Pons (tissue), 1 donor: Measurements from ENCODE around the gene RSPRY1.

Experiments used
- DNase-seq: peaks from one replicate; pipeline ENCODE4 v3.0.0-alpha.2; 2016; ENCODE audit warnings: low spot score

Gene RSPRY1

DNA sequence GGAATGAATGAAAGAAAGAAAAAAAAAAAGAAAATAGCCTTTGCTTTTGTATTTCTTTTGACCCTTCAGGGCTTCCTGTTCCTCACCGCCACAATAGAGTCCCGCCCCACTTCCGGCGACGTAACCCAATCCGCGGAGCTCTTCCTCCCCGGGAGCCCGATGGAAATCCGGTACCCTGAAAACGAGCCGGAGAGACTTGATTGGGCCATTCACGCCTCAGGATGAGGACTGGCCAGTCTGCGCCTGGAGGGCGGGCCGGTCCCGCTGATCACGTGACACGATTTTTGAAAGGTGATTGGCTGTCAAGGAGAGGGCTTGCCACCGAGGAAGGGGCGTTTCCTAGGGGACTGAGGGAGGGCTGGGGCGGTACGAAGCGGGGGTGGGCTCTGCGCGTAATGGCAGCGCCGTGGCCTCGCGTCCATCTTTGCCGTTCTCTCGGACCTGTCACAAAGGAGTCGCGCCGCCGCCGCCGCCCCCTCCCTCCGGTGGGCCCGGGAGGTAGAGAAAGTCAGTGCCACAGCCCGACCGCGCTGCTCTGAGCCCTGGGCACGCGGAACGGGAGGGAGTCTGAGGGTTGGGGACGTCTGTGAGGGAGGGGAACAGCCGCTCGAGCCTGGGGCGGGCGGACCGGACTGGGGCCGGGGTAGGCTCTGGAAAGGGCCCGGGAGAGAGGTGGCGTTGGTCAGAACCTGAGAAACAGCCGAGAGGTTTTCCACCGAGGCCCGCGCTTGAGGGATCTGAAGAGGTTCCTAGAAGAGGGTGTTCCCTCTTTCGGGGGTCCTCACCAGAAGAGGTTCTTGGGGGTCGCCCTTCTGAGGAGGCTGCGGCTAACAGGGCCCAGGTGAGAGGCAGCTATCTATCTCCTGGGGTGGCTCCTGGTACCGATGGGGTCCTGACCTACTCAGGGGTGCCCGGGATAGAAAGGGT lies at the start of gene RSPRY1, which contains the start of gene PSME3IP1:
TSS of gene RSPRY1 (plus strand) at position 385 of the 927 bp plus-strand sequence. CDS start 18,330 bp downstream, outside the sequence.
TSS of gene PSME3IP1 (minus strand) at position 95 of the 927 bp plus-strand sequence. CDS start 12,185 bp downstream, outside the sequence.
- DNase-seq: peak; percentile 100

DNA sequence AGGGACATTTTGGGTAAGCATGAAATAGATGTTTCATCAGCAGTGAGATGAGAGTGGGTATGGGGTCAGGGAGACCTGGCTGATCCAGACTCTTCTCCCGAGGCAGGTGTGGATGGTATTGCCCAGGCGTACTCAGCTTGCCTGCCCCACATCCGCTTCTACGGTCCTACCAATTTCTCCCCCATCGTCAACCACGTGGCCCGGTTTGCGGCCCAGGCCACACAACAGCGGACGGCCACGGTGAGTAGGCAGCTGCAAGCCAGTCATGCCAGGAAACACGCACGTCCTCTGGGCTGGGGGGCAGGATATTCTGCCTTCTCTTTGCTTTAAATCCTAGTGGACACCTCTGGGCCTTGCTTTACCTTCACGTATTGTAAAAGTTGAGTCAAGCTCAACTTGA lies 49.1 kb upstream of the RSPRY1 start:
- DNase-seq: no peak

DNA sequence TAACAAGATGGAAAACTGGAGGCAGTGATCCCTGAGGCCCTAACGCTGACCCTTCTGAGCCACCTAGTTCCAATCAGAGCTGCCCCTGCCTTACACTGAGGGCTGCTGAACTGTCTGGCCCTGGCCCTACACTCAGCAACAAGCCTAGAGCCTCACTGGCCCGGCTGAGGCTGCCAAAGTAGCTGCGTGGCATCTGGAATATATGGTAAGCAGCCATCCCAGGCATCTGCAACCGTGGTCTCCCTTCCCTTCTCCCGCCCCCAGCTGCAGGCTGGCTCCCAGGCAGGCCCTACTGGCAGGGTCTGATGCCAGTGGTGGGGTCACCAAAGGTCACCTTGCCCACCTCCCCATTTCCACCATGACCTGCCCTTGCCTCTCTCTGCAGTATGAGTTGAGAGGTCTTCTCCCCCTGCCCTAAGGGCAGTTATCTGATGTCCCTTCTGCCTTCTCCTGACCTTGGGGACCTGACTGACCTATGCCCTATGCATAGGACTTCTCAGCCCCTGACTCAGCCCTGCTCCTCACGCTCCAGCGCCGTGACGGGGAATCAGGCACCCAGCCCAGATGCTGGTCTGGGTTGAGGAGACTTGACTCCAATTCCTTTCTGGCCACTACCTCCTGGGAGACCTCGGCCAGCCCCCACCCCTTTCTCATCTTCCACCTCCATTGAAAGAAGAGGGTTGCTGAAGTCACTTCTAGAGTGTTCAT lies 48.4 kb upstream of the RSPRY1 start:
- DNase-seq: no peak

DNA sequence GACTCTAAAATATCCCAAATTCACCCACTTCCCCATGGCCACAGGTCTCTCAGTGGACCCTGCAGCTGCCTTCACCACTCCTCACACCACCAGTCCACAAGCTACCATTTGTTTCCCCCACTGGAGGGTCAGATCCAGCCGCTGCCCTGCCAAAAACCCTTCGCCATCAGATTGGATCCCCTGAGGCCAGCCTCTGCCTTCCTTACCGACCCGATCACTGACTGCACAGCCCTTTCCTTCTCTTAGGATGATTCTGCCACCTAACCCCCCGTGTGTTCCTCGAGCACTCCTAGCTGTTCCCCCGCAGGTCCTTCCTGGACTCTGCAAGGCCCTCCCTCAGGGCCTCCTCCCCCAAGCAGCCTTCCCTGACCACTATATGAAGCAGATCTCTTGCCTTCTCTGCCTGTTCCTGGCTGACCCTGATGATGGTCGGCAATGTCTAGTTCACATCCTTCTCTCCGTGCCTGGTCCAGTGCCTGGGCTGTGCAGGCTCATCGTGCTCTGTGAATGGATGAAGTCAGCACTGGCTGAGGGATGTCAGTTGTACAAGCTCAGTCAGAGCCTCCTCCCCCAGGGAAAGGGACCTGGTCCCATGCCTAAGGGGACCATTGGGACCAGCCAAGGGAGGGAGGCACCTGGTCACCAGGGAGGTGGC lies 47.7 kb upstream of the RSPRY1 start:
- DNase-seq: no peak

DNA sequence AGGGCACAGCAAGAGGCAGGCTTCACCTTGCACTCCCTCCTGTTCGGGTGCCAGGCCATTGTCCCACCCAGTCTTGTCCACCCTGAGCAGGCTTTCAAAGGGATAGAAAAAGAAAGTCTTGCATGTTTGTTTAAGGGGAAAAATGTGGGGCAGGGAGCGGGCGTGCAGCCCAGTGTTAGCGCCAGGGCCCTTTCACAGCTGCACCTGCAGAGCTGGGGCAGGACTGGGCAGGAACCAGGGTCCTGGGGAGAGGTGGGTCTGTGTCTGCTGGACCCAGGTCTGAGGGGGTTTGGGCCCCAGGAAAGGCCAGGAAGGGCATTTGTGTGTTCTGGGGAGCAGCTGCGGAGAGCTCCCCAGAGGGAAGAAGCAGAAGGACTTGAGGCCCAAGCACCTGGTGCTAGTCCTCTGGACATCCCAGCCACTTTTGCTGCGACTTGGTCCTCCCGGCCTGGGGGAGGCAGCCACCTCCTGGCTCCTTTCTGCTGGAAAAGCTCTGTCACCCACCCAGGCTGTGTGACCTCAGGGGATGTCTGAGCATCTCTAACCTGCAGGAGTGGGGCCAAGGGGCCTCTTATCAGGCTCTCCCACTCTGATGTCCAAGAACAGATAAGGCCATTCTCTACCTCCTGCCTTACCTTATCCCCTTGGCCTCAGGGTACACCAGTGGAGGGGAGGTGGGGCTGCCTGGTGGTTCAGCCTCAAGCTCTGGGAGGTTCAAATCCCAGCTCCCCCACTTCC lies 45.0 kb upstream of the RSPRY1 start:
- no peak for DNase-seq

DNA sequence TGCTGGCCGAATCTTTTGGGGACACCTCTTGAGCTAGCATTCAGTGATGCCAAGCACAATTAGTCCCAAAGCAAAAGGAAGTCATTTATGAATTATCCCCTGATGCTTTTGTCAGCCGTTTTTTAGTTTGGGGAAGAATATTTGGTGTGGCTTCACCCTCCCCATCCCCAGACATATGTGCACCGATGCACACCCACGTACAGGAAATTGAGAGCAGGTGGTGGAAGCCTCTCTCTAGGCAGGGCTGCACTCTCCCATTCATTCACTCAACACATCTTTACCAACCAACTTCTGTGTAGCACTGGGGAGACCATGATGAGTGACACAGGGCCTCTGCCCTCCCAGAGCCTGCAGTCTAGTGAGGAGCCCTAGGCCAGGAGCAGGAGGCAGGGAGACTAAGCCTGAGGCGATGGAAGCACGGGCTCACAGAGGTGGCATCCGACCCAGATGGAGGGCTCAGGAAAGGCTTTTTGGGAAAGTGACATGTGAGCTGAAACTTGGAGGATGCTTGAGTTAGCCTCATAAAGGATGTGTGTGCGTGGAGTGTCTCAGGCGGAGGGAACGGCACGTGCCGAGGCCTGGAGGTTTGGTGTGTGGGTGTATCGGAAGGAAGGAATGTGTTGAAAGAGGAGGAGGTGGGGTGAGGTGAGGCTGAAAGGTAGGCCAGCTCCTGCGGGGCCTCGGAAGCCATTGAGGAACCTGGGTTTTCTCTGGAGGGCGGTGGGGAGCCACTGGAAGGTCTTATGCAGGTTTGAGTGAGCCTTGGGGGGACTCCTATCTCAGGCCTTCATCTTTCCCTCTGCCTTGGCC lies 44.1 kb upstream of the RSPRY1 start:
- DNase-seq: no peak

DNA sequence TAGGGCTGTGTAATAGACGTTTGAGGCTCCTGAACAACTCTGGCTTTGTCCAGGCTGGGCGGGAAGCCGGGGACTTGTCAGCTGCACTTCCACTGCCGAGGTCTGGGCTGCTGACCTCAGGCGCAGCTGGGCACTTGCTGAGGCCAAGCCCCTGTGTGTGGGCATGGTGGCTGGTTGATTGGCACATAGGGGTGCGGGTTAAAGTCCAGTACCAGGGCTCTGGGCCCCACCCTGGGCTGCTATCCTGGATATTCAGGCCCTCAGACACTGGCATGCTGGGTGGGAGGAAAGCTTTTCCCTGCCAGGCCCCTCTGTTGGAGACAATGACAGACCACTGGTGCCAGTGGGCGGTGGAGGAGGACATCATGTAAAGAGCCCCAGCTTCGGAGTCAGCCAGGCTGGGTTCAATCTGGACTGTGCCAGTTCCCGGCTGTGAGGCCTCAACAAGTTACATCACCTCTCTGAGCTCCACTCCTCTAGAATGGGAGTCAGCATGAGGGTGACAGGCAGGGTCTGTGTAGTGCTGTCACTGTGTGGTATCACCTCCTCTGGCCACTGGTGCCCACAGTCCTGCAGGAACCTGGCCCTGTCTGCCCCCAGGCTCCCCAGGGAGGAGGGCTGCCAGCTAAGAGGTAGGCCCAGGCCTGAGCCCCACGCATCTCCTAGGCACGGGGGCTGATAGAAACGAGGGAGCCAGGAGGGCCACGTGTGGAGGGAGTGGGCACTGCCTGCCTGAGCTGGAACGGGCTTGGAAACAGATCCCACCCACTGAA lies 42.8 kb upstream of the RSPRY1 start:
- peak; percentile 97 for DNase-seq

DNA sequence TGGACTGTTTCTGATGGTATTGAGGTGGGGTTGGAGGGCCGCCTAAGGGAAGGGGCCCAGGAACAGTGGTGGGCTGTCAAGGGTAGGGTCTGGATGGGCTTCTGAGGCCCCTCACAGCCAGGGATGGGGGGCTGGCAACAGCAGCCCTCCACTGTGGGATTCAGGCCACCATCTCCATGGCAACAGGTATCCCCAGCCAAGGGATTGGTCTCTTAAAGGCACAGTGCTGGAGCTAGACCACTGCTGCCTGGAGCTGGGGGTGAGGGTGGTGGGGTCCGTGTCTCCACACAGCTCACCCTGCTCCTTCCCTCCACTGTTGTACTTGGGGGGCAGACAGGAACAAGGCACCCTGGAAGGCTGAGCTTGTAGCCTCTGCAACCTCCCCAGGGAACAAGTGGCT lies 42.1 kb upstream of the RSPRY1 start:
- DNase-seq: no peak

DNA sequence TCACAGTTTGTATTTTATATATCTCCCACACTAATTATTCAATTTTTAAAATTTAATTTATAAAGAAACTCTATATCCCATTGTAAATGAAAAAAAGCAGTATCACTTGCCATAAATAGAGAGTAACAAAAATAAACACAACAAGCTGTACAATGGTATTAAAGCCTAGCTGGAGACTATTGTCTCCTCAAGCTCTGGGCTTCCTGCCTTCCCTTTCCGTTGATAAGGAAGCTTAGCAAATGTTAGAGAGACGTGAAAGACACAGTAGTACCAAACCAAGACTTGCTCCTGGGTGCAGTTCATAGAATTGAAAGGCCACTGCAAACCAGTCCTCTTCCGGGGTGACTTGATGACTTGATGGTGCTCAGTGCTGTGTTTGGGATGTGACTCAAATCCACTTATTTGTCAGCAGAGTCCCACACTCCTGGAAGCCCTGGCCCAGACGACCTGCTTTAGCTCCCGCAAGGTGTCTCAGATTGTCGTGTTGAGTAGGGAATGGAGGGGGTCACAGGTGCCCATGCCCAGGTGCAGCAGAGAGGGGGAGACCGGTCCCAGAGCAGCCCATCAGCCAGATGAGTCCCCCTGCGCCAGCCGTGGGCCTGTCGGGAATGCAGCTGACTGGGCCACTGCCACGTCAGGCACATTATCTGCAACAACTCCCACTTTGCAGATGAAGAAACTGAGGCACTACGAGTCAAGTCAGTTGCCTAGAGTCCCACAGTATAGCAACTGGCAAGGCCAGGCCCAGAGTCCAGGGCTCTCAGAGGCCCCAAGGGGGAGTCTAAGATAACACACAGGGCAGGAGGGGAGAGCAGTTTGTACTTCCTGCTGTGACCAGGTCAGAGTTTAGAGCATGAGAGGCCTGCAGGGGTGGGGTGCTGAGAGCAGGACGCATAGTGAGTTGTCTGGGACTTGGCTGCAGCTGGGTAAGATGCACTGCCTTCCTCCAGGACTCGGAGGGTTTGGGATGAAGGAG lies 40.8 kb upstream of the RSPRY1 start:
- DNase-seq: no peak

DNA sequence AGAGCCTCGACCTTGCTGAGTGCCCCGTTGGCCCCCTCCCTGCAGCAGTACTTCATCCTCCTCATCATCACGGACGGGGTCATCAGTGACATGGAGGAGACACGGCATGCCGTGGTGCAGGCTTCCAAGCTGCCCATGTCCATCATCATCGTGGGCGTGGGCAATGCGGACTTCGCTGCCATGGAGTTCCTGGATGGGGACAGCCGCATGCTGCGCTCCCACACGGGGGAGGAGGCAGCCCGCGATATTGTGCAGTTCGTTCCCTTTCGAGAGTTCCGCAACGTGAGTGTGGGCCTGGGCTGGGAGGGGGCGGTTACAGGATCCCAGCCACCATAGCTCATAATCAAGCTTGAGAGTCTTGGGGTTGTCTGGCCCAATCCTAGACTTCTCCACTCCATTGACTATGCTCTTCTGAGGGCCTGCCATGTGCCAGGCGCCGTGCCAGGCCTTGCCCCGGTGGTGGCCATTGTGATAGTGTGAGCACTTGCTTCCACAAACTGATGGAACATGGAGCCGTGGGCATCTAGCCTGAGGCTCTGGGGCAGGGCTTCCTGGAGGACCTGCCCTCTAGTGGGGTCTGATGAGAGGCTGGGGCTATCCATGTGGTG lies 40.0 kb upstream of the RSPRY1 start:
- no peak for DNase-seq

DNA sequence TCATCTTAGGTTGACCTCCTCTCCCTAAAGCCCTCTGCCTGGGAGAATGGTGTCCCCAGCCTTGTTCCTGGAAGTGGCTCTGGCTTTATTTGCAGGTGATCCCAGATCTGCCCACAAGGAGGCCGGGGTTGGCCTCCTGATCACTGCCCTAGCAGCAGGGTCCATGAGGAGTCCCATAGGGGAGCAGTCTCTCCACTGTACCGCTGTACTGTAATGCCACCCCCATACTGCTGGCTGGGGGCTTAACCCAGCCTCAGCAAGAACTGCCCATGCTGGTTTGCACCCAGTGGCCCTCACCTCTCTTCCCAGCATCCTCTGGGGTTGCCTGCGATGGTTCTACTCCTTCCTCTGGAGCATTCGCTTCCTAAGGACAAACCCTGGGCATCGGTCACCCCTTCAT lies 39.4 kb upstream of the RSPRY1 start:
- no peak for DNase-seq

DNA sequence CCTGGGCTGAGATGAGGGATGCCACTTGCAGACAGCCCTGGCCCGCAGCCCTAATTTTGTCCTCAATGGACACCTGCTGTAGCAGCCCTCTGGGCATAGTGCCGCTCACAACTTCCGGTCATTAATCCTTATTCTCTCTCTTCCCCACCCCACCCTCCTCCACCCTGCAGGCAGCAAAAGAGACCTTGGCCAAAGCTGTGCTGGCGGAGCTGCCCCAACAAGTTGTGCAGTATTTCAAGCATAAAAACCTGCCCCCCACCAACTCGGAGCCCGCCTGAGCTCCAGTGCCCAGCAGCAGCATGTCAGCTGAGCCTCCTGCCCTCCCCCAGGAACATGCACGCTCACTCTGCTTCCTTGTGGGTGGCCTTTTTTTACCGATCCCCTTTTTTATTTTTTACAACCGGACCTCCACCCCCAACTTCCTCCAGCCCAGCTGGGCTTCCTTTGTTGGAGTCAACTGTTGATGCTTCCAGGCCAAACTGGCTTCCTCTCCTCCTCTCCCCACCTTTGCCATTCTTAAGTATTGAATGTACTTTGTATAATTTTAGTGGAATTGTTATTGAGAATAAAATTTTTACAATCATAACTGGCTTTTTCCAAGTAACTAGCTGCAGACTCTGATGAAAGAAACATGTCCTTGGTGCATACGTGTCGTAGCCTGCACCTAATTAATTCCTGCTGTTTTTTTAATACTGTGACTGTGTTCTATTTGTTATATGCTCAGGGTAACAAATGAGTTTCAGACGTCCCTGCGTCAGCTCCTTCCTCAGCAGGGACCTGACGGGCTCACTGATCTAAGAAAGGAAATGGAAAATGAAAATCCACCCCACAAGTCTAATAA lies 38.5 kb upstream of the RSPRY1 start:
- DNase-seq: peak; percentile 45

DNA sequence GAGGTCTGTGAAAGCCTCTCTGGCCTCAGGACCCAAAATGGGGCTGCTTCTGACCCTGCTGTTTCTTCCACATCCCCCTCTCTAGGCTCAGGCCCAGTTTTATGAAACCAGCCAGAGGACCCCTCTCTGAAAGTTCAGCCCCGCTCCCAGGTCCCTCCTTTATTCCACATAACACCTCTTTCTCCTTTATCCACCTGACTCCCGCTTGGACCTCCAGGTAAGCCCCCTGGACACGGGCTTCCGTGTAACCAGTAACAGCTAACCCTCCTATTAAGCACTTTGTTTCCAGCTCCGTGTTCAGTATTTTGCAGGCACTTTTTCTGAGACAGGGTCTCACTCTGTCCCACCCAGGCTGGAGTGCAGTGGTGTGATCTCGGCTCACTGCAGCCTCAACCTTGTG lies 37.6 kb upstream of the RSPRY1 start:
- no peak for DNase-seq

DNA sequence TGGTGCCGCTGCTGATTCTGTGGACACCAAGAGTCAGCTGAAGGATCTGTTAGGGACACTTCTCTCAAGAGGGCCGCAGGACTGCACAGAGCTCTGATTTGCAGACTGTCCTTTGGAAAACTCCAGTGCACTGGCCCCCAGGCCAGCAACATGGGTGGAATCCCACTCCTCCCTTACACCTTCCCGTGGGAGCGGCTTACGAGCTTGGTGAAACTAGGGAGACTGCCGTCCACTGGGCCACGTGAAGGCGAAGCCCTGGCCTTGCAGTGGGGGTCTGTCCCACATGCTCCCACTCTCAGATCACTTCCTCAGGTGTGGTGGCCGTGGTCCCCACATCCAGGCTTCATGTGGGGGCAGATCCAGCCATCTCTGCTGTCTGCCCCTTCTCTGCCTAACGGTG lies 36.7 kb upstream of the RSPRY1 start:
- no peak for DNase-seq

DNA sequence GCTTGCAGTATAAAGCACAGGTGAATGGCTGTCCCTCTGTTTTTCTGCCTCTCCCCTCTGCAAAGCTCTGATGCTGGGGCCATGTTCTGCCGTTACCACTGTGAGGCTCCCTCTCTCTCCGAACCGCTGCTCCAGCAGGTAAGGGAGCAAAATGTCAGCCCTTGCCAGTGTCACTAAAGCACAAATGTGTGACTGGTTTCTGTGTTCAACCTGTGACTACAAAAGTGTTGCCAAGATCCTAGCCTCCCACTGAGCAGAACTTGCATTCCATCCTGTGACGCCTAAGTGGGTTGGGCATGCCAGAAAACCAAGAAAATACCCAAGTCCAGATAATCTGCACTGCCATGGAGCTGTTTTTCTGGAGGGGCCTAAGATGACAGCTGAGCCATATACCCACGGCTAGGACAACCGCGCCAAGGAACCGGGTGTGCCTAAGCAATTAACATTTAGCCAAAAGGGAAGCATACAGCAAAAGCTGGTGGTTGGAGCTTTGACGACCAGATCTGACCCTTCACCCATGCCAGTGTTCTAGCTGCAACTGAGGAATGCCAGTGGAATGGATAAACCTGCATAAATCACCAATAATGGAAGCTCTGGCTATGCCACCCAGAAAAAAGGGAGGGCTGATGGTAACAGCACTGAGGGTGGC lies 35.3 kb upstream of the RSPRY1 start:
- DNase-seq: no peak

DNA sequence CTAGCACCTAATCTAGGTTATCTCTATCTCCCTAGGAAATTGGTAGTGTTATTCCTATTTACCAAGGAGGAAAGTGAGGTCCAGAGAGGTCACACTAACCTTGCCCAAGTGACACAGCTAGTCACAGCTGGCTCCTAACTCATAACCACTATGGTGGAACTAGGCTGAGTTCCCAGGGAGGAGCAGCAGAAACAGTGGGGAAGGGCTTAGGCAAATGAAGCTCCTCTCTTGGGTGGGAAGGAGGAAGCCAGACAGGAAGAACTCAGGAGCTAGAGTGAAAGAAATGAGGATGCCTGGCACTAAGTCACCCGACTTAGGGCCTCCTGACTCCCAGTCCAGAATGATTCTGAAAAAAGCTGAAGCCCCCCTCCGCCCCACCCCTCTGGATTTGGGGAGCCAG lies 34.8 kb upstream of the RSPRY1 start:
- no peak for DNase-seq
